NCI-H1436 (cell line): ENCODE data around the gene GAS2L2.
"Not testable (repeated sequence)": the region's sequence is repeated elsewhere in the genome, so short reads cannot be mapped to it uniquely, and the experiment has no call there.

Experiments
- DNase-seq: peaks from one replicate; lab custom pipeline; 2025; lab: John Stamatoyannopoulos, UW

GAS2L2 gene

GRCh38 chr17:35773129-35773528 is 20.1 kb upstream of the GAS2L2 start:
- DNase-seq = no peak

- no peak for DNase-seq
These were observed 17.0 kb upstream of the GAS2L2 start for GRCh38 chr17:35769895-35770486.

DNA sequence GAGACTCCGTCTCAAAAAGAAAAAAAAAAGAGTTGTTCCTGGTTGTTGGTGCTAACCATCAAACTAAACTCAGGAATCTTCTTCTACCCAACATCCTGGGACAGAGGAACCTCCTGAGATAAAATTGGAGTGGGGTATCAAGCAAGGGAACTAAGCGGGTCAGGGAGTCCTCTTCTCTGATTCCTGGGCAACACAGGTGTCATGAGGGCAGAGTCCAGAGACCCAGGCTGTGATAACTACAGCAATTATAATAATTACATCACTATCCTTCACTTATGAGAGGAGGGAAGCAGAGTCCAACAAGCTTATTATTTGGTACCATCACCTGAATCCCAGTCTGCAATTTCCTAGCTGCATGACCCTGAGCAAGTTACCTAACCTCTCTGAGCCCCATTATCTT is 15.8 kb upstream of the GAS2L2 start:
- DNase-seq = no peak

DNA sequence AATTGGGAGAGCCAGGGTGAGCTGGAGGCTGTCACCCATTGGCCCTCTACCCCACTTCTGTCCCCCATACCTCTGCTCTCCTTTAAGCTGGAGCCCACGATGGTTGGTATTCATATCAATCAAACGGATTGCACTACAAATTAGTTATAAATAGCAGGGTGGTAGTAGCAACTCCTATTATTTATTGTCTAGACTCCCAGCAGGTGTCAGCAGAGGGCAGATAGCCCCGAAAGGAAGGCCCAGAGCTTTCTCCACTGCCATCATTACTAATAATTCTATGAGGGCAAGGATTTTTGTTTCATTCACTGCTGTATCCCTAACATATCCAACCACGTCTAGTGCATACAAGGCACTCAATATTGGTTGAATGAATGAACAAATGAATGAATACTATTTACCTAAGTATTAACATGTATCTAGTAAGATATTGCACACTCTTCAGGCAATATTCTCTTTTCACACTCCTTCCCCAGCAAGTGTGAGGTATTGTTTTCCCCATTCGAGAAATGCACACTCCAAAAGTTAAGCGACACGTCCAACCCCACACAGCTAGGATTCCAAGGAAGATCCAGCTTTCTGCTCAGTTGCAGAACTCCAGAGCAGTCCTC is 14.0 kb upstream of the GAS2L2 start:
- DNase-seq = peak; percentile 13

GRCh38 chr17:35766489-35766877 is 13.4 kb upstream of the GAS2L2 start:
- no peak for DNase-seq

- no peak for DNase-seq
These were observed 12.9 kb upstream of the GAS2L2 start for GRCh38 chr17:35765756-35766488.

DNA sequence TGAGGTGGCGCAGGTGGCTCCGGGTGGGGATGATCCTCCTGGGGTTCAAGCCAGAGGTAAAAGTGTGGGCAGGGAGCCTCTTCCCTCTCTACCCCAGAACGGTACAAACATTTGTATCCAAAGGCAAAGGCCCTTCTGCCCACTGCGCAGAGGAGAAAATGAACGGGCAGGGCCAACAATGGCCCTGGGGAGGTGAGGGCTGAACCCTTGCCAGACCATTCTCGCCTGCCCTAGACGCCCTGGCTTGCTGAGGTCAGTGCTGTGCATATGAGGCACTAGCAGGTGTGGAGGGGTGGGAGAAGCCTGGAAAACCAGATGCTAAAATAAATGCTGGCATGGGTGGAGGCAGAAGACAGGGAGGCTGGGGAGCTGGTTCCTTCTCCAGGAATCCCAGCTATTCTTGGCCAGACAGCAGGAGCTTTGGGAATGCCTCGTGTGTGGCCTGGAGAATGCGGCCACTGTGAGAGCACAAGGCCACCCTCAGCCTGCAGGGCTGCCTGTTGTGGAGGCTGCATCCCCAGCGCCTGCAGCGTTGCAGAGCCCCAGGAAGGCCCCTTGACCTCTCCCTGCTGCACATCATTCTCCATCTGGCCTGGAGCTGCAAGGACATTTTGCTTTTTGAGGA is 12.2 kb upstream of the GAS2L2 start:
- no peak for DNase-seq

- DNase-seq = peak; percentile 92
These were observed 11.3 kb upstream of the GAS2L2 start for GRCh38 chr17:35764123-35764991.

DNA sequence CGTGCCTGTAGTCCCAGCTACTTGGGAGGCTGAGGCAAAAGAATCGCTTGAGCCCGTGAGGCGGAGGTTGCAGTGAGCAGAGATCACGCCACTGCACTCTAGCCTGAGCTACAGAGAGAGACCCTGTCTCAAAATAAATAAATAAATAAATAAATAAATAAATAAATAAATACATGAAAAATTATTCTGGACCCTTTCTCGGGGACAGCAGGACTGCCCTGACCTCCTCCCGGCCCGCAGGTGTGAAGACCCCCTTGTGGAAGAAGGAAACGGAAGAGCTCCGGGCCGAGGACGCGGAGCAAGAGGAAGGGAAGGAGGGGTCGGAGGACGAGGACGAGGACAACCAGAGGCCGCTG is 10.7 kb upstream of the GAS2L2 start:
- DNase-seq = no peak

- DNase-seq = no peak
These were observed 8.6 kb upstream of the GAS2L2 start for GRCh38 chr17:35761601-35762000.

- no peak for DNase-seq
These were observed 7.5 kb upstream of the GAS2L2 start, which contains the start of gene C17orf50 for GRCh38 chr17:35760587-35760986. C17orf50 (plus strand) TSS chr17:35760887; CDS start chr17:35760942, 55 bp downstream.

DNA sequence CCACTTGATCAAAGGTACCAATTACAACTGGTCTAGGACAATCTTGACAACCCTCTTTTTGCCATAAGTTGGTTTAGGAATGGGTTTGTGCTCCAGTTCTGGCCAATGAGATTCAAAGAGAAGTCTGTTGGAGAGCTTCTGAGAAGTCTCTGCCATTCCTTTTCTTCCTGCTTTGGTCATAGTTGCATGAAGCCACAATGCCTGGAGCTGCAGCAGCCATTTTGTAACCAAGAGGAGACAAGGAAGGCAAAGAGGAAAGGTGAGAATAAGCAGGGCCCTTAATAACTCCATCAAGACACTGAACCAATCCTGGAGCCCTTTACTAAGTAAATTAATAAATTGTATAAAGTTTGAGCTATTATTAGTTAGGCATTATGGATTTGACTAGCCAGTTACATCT is 4.2 kb upstream of the GAS2L2 start:
- DNase-seq = no peak

DNA sequence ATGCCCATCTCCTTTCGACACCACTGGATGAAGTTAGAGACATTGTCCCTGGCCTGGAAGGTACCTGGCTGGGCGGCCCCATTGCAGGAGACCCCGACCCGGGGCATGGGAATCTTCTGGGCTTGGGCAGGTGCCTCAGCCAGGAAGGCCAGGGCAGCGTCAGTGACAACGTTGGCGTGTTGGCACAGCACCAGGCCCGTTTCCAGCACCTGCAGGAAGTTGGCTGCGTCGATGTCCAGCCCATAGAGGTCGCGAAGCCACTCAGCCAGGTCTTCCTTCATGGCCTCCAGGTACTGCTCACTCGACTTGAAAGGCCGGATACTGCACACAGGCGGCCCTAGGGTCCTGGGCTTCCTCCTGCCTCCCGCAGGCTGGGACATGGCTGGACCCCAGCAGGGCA is 568 bp downstream of the GAS2L2 start:
- no peak for DNase-seq

DNA sequence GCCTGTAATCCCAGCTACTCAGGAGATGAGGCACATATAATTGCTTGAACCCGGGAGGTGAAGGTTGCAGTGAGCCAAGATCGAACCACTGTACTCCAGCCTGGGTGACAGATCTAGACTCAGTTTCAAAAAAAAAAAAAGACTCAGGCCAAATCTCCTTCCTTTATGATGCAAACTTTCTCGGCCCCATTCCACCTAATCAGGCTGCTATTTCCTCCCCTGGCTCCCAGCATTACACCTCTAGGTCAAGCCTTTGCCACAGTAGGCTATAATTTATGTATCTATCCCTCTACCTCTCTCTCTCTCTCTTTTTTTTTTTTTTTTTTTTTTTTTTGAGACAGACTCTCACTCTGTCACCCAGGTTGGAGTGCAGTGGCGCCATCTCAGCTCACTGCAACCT is 1.5 kb downstream of the GAS2L2 start:
- not testable (repeated sequence) for DNase-seq

DNA sequence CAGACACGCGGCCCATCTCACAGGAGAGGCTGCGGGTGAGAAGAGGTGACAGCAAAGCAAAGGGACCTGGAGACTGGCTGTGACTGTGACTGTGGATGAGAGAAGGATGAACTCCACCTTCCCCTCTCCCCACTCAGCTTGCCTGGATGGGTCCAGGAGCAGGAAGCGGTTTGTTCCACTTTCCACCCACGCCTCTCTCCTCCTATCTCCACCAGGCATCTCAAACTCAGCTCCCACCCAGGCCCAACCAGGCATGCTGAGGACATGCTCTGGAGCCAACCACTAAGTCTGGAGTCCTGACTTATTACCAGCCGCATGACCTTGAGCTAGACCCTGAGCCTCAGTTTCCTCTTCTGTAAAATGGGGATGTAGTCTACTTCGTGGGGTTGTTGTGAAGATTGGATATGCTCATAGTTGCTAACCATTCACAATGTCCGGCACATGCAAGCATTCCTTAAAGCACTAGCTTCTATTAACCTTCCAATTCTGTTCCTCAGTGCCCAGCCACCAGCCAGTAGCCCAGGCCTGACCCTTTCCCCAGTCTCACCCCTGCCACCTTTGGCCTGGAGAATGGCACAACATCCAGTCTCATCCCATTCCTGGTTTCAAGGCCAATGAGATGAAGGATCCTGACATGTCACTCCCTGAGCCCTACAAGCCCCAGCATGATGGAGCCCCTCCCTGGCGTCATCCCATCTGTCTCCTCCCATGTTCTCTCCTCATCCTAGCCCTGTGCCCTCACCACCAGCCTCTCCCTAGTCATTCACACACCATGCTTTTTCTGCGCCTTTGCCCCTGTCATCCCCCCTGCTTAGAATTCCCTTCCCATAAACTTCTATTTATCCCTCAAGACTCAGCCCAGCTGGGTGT is 2.3 kb downstream of the GAS2L2 start:
- DNase-seq = no peak

- peak; percentile 31 for DNase-seq
These were observed 3.3 kb downstream of the GAS2L2 start for GRCh38 chr17:35749560-35750412.

- no peak for DNase-seq
These were observed 4.1 kb downstream of the GAS2L2 start for GRCh38 chr17:35748979-35749378.

GRCh38 chr17:35748341-35748841 is 4.6 kb downstream of the GAS2L2 start:
- no peak for DNase-seq

DNA sequence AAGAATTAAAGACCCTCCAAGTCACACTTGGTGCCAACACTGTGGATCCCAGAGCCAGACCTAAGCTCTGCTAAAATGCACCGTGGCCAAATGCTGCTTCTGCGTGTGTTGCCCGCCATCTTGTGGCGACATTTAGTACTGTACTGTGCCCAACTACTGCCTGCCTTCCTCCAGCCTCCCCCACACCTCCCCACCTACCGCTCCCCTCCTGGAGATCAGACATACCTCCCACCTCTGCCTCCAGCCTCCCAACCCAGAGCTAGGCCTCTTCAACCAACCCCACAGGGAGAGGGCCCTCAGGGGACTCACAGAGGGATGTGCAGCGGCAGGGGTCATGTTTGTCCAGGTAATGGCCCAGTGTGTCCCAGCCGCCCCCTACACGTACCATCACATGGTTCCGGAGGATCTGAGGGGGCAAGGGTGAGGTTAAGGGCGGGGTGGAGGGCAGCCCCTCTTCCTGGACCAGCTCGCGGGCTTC is 5.5 kb downstream of the GAS2L2 start:
- DNase-seq = peak; percentile 89
